Medulla oblongata (tissue), 1 donor: Measurements from ENCODE around the gene DDRGK1.
"Not testable (repeated sequence)": the region's sequence is repeated elsewhere in the genome, so short reads cannot be mapped to it uniquely, and the experiment has no call there.

Source experiments
- DNase-seq: peaks from one replicate; pipeline ENCODE4 v3.0.0-alpha.2; 2015; ENCODE audit errors: extremely low spot score

Gene DDRGK1

GRCh38 chr20:3183896-3184612 is 20.4 kb downstream of the DDRGK1 start:
- no peak for DNase-seq

GRCh38 chr20:3182429-3182828 is 22.1 kb downstream of the DDRGK1 start:
- not testable (repeated sequence) for DNase-seq

GRCh38 chr20:3181270-3181669 is 23.2 kb downstream of the DDRGK1 start:
- DNase-seq = no peak

- no peak for DNase-seq
Measured at GRCh38 chr20:3180319-3180718, 24.2 kb downstream of the DDRGK1 start.

- DNase-seq = no peak
Measured at GRCh38 chr20:3177746-3178485, 26.6 kb downstream of the DDRGK1 start.

- DNase-seq = no peak
Measured at GRCh38 chr20:3175270-3175669, 29.2 kb downstream of the DDRGK1 start.

- no peak for DNase-seq
Measured at GRCh38 chr20:3174442-3175261, 29.8 kb downstream of the DDRGK1 start.

GRCh38 chr20:3173610-3174441 is 30.7 kb downstream of the DDRGK1 start:
- DNase-seq = peak; percentile 90

- peak; percentile 74 for DNase-seq
Measured at GRCh38 chr20:3172933-3173609, 31.4 kb downstream of the DDRGK1 start, which contains the start of gene LZTS3. Gene LZTS3, minus strand, starts transcription at chr20:3173549. Its CDS starts 6,386 bp downstream, at chr20:3167163.

- DNase-seq = no peak
Measured at GRCh38 chr20:3172126-3172932, 32.2 kb downstream of the DDRGK1 start.

- no peak for DNase-seq
Measured at GRCh38 chr20:3171391-3172125, 32.9 kb downstream of the DDRGK1 start.

GRCh38 chr20:3168829-3169590 is 35.5 kb downstream of the DDRGK1 start:
- DNase-seq = no peak

- no peak for DNase-seq
Measured at GRCh38 chr20:3168079-3168828, 36.2 kb downstream of the DDRGK1 start.

- DNase-seq = no peak
Measured at GRCh38 chr20:3167738-3168078, 36.8 kb downstream of the DDRGK1 start.

GRCh38 chr20:3166913-3167342 is 37.6 kb downstream of the DDRGK1 start:
- DNase-seq = no peak

GRCh38 chr20:3166338-3166912 is 38.1 kb downstream of the DDRGK1 start:
- no peak for DNase-seq
